ENCODE data around the gene SPSB3.

The SPSB3 gene

GRCh38 chr16:1773703-1774447, 8.5 kb downstream of the SPSB3 start:
- no peak for DNase-seq

GRCh38 chr16:1772908-1773702, 9.3 kb downstream of the SPSB3 start, which contains the start of gene MRPS34:
Gene MRPS34 (minus strand): TSS chr16:1773134. CDS start chr16:1773119, 15 bp downstream.
- DNase-seq: peak; percentile 66

GRCh38 chr16:1772362-1772907, 9.9 kb downstream of the SPSB3 start, which contains the start of gene EME2:
Gene EME2 (plus strand): TSS chr16:1772810. CDS start chr16:1773228, 418 bp downstream.
- no peak for DNase-seq

- DNase-seq: no peak
Observed at GRCh38 chr16:1771864-1772361, 10.5 kb downstream of the SPSB3 start.

GRCh38 chr16:1771188-1771863, 11.0 kb downstream of the SPSB3 start, which contains the start of gene NME3:
Gene NME3 (minus strand): TSS chr16:1771543. CDS start chr16:1771534, 9 bp downstream.
- no peak for DNase-seq

- DNase-seq: no peak
Observed at GRCh38 chr16:1770328-1771187, 11.8 kb downstream of the SPSB3 start.

GRCh38 chr16:1769402-1770300, 12.7 kb downstream of the SPSB3 start:
- no peak for DNase-seq

GRCh38 chr16:1768767-1769401, 13.5 kb downstream of the SPSB3 start:
- DNase-seq: no peak

- no peak for DNase-seq
Observed at GRCh38 chr16:1768061-1768766, 14.2 kb downstream of the SPSB3 start.

- DNase-seq: no peak
Observed at GRCh38 chr16:1767116-1767994, 15.0 kb downstream of the SPSB3 start.

- DNase-seq: no peak
Observed at GRCh38 chr16:1766701-1767100, 15.7 kb downstream of the SPSB3 start.

GRCh38 chr16:1766231-1766630, 16.1 kb downstream of the SPSB3 start:
- no peak for DNase-seq

GRCh38 chr16:1765826-1766225, 16.5 kb downstream of the SPSB3 start:
- DNase-seq: no peak

GRCh38 chr16:1764971-1765370, 17.4 kb downstream of the SPSB3 start:
- DNase-seq: no peak

GRCh38 chr16:1763521-1764511, 18.6 kb downstream of the SPSB3 start:
- no peak for DNase-seq

- DNase-seq: no peak
Observed at GRCh38 chr16:1762879-1763520, 19.4 kb downstream of the SPSB3 start.
